ENCODE measurements around the gene EPN3.

The EPN3 gene

GRCh38 chr17:50532452-50533024, at the start of gene EPN3:
Gene EPN3 (plus strand): TSS chr17:50532735. CDS start chr17:50536557, 3,822 bp downstream.
- no peak for DNase-seq

GRCh38 chr17:50483266-50483665, 49.3 kb upstream of the EPN3 start:
- DNase-seq: no peak

- no peak for DNase-seq
Measured at GRCh38 chr17:50484386-50485155, 48.0 kb upstream of the EPN3 start.

DNA sequence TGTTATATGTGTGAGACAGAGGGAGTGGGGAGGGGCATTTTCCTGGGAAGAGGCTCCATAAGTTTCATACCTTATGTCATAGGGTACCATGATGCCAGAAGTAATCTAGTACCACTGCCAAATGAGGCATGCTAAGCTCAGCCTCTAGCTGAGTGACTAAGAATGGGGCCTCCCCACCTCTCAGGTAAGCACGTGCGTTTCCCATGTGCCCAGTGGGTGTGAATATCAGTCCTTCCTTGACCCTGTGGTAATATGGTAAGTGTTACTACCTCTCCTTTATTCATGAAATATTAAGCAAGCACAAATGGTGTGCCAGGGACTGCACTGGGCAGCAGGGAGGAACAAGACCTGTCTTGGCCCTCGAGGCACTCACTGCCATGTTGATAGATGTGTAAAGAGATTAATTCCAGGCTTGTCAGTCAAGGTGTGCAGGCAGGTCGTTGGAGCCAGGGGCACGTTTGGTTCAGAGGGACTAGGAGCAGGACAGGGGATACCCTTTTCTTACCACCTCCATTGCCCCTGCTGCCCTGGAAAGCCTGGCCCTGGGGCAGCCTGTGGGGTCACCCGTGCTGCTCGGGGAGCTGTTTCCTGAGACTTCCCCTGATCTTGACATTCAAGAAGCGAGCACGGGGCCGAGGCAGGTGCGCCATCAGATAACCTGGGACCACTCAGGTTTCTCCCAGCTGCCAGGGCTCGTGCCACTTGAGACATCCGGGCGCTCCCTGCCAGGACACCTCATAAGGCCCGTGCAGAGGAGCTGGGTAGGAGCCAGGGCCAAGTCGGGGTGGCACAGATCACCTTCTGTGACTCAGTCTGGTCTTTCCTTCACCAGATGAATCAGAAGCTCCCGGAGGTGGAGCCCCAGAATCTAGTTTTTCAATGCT, 45.1 kb upstream of the EPN3 start:
- DNase-seq: no peak

- DNase-seq: no peak
Measured at GRCh38 chr17:50488880-50489279, 43.7 kb upstream of the EPN3 start.

GRCh38 chr17:50491505-50491904, 41.0 kb upstream of the EPN3 start:
- no peak for DNase-seq

- DNase-seq: no peak
Measured at GRCh38 chr17:50492214-50492613, 40.3 kb upstream of the EPN3 start.

DNA sequence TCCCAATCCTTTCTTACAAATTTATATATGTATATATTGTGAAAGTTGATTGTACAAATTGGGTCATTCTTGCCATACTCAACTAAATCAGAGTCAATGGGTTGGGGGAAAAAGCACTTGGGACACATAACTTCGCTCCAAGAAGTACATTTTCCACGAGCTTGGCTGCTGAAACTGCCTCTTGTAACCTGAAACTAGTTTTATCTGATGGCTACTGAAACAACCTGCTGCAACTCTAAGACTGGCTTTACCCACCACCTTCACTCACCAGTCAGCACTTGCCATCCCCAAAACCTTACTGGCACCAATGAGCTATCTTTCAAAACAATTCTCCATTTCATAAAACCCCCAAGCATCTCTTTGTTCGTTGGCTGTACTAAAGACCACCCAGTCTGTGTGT, 38.8 kb upstream of the EPN3 start:
- no peak for DNase-seq

DNA sequence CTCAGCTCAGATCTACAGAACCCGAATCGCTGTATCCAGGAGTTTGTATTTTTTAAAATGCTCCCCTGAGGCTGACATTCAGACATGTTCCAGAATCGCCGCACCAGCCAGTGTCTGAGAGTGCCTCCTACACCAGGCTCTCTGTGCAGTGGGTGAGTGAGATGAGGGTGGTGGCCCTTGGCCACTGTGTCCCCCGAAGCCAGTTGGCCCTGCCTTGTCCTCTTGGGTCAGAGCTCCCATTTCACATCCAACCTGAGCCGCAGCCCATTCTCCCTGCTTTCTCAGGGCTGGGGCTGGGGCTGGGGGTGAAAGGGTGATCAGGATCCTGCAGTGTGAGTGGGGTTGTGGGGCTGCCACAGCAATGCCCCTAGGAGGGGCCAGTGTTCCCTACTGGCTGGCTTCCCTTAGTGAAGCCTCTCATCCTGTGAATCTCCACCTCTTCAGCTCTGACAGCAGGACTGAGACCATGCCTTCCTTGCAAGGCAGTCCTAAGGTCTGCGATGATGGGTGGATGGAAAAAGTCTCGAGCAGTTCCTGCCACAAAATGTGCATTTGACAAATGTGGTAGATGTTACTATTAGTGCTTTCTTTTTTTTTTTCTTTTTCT, 37.2 kb upstream of the EPN3 start:
- DNase-seq: no peak

GRCh38 chr17:50495918-50496317, 36.6 kb upstream of the EPN3 start:
- no peak for DNase-seq

- no peak for DNase-seq
Measured at GRCh38 chr17:50498021-50498874, 34.3 kb upstream of the EPN3 start.

GRCh38 chr17:50499270-50499669, 33.3 kb upstream of the EPN3 start:
- DNase-seq: no peak

DNA sequence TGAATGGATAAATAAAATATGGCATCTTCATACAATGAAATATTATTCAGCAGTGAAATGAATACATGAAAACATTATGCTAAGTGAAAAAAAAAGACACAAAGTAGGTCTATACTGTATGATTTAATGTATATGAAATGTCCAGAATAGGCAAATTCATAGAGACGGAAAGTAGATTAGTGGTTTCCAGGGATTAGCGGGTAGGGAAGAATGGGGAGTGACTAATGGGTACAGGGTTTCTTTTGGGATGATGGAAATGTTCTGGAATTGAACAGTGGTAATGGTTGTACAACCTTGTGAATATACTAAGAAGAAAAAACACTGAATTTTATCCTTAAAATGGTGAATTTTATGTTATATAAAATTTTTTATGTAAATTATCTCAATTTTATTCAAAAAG, 32.8 kb upstream of the EPN3 start:
- DNase-seq: no peak

- no peak for DNase-seq
Measured at GRCh38 chr17:50501054-50501453, 31.5 kb upstream of the EPN3 start.

DNA sequence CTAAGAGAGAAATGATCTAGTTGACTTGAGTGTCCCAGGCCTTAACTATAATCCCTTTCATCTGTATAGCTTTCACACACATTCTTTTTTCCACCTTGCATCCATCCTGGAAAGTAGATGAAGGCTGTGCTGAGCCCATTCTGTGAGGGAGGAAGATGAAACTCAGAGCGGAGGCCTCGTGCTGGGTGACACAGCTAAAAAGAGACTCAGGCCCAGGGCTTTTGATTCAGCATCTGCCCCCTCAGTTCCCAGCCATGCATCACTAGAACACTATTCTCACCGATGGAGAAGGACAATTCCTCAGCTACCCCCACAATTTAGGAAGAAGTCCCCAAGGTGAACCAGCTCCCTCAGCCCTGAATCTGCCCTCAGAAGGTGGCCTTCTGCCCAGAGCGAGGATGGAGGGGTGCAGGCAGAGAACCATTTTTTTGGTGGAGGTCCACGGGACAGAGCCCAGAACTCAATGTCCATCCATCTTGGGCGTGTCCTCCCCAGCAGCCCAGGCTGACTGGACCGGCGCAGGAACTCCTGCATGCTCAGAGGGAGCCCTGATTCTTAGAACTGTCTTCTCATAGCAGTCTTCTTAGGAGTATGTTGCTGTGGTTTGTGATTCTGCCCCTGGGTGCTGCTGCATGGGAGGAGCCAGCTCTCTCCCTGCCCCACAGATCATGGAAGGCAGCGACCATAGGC, 30.1 kb upstream of the EPN3 start:
- DNase-seq: no peak

DNA sequence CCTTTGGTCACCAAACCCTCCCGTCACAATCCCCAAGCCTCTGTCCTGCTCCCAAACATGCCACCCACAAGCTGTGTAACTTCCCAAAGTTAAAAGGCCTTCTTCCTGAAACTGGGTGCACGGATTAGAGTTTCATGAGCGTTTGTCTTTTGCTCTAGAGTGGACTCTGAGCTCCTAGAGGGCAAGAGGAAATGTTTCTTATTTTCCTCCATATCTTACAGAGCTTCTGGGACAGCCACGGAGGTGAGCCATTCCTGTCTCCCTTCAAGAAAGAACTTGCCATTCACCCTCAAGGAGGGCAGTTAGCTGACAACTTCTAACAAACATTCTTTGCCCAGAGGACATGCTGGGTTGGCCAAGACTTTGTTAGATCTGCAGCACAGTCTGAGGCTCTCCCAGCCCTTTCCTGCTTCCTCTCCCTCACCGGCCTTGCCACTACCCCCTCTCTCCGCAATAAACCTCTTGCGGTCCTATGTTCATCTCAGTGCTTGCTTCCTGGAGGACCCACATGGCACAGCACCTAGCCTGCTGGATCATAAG, 26.9 kb upstream of the EPN3 start:
- no peak for DNase-seq

GRCh38 chr17:50506298-50506697, 26.2 kb upstream of the EPN3 start:
- DNase-seq: no peak

- DNase-seq: peak; percentile 89
Measured at GRCh38 chr17:50507871-50508572, 24.5 kb upstream of the EPN3 start, which contains the start of gene MYCBPAP. Gene MYCBPAP (plus strand): TSS chr17:50508439. CDS start chr17:50508675, 236 bp downstream.

DNA sequence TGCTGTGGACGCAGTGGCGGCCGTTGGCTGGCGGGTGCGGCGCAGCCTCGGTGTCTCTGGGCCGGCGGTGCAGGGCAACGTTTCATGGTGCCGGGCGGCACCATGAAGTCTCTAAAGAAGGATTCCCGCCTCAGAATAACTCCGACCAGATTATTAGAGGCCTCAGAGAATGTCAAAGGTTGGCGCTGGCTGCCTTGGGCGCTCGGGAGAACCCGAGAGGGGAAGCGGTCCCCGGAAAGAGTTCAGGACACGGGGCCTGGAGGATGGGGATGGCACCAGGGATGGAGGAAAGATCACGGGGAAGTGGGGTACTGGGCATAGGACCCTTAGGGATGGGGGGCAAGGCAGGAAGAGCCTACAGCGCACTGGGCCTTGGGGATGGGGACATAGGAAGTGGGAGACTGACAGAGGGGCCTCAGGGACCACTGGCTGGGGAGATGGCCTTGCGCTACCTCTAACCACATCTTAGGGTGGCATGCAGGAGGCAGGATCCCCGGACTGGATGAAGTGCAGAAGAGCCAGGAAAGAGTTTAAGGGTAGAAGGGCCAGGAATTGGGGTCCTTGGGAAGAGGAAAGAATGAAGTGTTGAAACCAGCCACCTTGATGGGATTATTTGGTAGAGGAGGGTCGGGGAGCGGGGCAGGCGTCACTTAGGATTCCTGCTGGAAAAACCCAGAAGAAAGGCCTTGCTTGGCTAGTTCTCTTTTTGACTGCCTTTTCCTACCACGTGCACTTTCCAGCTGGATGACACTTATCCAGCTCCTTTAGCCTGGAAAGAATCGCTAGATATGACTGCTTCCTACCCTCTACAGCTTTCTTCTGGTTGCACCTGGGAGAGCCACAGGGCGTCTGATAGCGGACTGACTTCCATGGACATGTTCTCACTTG, 23.7 kb upstream of the EPN3 start:
- DNase-seq: no peak

DNA sequence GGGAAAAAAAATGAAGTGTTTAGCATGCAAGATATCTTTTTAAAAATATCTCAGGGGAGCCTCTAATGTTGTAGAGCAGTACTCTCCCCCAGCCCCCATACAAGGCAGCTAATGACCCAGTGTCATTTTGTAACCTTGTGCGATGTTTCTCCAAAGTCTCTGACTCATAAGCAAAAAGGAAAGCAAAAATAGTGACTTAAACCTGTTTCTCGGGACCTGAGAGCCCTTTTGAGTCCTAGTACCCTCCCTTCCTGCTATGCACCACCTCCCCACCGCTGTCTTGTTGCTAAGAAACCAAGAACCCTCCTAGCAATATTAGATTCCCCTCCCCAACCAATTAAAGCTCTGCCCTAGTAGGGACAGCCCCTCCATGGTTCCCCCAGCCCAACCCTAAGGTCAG, 21.5 kb upstream of the EPN3 start:
- peak; percentile 32 for DNase-seq
